HepG2 (cell line): ENCODE results near the gene GNB3. TPM values are rescaled to one million over a fixed set of nuclear protein-coding genes. Genes with fewer than 3 reads are reported as not detected.

Experiments used
- ATF4 ChIP-seq, 2 experiments: fragments of 450-650 bp in 1 of 2; sonication (generic) in 1 of 2; formaldehyde crosslinking; IDR thresholded peaks; 2 replicates each; pipeline versions ENCODE4 v1.5.0 to v1.8.0; 2020 to 2022; ENCODE audit warnings: mild to moderate bottlenecking in 1 of 2, missing genetic modification reagents in 1 of 2
- BHLHE40 ChIP-seq: IDR thresholded peaks from 2 replicates; pipeline ENCODE4 v1.6.1; 2011; ENCODE audit warnings: low read length, improper control_type of control experiment
- CEBPB ChIP-seq: IDR thresholded peaks from 2 replicates; pipeline ENCODE4 v1.6.1; 2011; ENCODE audit warnings: low read depth, low read length, improper control_type of control experiment, borderline replicate concordance
- CENPT ChIP-seq: sonication (generic); formaldehyde crosslinking; IDR thresholded peaks from 2 replicates; pipeline ENCODE4 v1.8.0; 2022; ENCODE audit warnings: low read depth, mild to moderate bottlenecking, moderate library complexity, missing genetic modification reagents
- HINFP ChIP-seq: sonication (generic); formaldehyde crosslinking; IDR thresholded peaks from 2 replicates; pipeline ENCODE4 v1.4.0; 2020; ENCODE audit warnings: low read depth, mild to moderate bottlenecking, missing genetic modification reagents
- JARID2 ChIP-seq: sonication (generic); formaldehyde crosslinking; IDR thresholded peaks from 2 replicates; pipeline ENCODE4 v1.8.1; 2023; ENCODE audit warnings: missing genetic modification reagents, inconsistent platforms; ENCODE audit not compliant: insufficient replicate concordance
- MXD1 ChIP-seq: sonication (generic); formaldehyde crosslinking; IDR thresholded peaks from 2 replicates; pipeline ENCODE4 v1.4.0; 2020; ENCODE audit warnings: mild to moderate bottlenecking, missing genetic modification reagents
- TEAD3 ChIP-seq: optimal IDR thresholded peaks from 2 replicates; pipeline ENCODE3; 2016; ENCODE audit warnings: borderline replicate concordance
- ZNF138 ChIP-seq: sonication (generic); formaldehyde crosslinking; IDR thresholded peaks from 2 replicates; pipeline ENCODE4 v1.5.0; 2020; ENCODE audit warnings: mild to moderate bottlenecking, low read depth, missing genetic modification reagents
- ZNF160 ChIP-seq: sonication (generic); formaldehyde crosslinking; IDR thresholded peaks from 2 replicates; pipeline ENCODE4 v1.8.0; 2022; ENCODE audit warnings: mild to moderate bottlenecking, inconsistent platforms, missing genetic modification reagents
- ZNF343 ChIP-seq: sonication (generic); formaldehyde crosslinking; IDR thresholded peaks from 2 replicates; pipeline ENCODE4 v1.4.0; 2020; ENCODE audit warnings: mild to moderate bottlenecking, missing genetic modification reagents
- ZNF687 ChIP-seq: sonication (generic); formaldehyde crosslinking; IDR thresholded peaks from 2 replicates; pipeline ENCODE4 v1.5.1; 2020; ENCODE audit warnings: mild to moderate bottlenecking, missing genetic modification reagents, moderate library complexity
- ZNF7 ChIP-seq: IDR thresholded peaks from 2 replicates; pipeline ENCODE4 v1.6.1; 2016; ENCODE audit warnings: missing biosample characterization, missing genetic modification reagents
- ZNF740 ChIP-seq: sonication (generic); formaldehyde crosslinking; IDR thresholded peaks from 2 replicates; pipeline ENCODE4 v1.4.0; 2020; ENCODE audit warnings: missing genetic modification reagents
- ZNF746 ChIP-seq: sonication (generic); formaldehyde crosslinking; IDR thresholded peaks from 2 replicates; pipeline ENCODE4 v1.8.0; 2022; ENCODE audit warnings: mild to moderate bottlenecking, missing genetic modification reagents
- polyA plus RNA-seq, 8 experiments: library from polyadenylated mRNA; depleted of rRNA in 3 of 8; stranded (reverse) in 7 of 8; unstranded in 1 of 8; fragments of >200 nt; fragmentation: Illumina TruSeq in 4 of 8; extraction: Trizol in 4 of 8; gene quantifications; 2 replicates each; pipeline versions ENCODE4 v1.2.1 to v1.2.3, GENCODE V29; 2011 to 2016; ENCODE audit warnings: low read depth in 4 of 8, missing spikeins in 1 of 8, mixed read lengths in 1 of 8; ENCODE audit not compliant: insufficient read depth in 1 of 8
- total RNA-seq, 5 experiments: library from RNA; depleted of rRNA; stranded (reverse); fragments of >200 nt; fragmentation: Illumina TruSeq; extraction: Trizol; gene quantifications; 2 replicates each; pipeline ENCODE4 v1.2.3, GENCODE V29; 2016; ENCODE audit warnings: low read depth in 1 of 5
- TF ChIP-seq, protein P1 (sequence below): IDR thresholded peaks from 2 replicates; pipeline ENCODE4 v1.6.1; 2016

Gene GNB3
- total and polyA plus RNA-seq, 2 of the 13 experiments (the other 11 are each of a cell fraction or from before 2014, with no cell fraction given): 1.3 to 3.6 TPM

DNA sequence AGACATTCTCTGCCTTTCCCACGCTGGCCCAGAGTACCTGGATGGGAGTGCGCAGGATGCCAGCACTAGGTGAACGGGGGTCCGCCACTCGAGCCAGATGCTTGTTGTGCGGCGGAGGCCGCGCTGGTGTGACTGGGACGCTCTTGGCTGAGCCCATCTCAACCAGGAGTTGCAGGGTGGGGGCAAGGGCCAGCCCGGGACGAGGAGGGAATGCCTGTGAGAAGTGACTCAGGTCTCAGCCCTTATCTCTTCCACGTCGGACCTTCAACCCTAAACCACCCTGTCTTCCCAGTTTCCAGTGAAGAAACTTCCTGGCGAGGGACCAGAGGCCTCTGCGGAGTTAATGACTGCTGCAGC lies 10.0 kb downstream of the GNB3 start (continued):
- TF ChIP-seq TEAD3 (no peak), BHLHE40 (no peak), ZNF687 (CRISPR knock-in tag) (peak; percentile 33), ZNF343 (CRISPR knock-in tag) (no peak), ATF4 (CRISPR knock-in tag; IDR thresholded peaks at IDR 0.05) (no peak), ZNF740 (CRISPR knock-in tag) (no peak), HINFP (CRISPR knock-in tag) (no peak; the same call in 1 of the 2 replicates), JARID2 (CRISPR knock-in tag) (no peak), ZNF160 (CRISPR knock-in tag) (no peak), MXD1 (CRISPR knock-in tag) (peak; percentile 16; the same call in 1 of the 2 replicates), ZNF138 (CRISPR knock-in tag) (0 out of 2 replicates have a peak, but pooled peaks have one; percentile 40), ZNF7 (CRISPR knock-in tag) (no peak), ZNF746 (CRISPR knock-in tag) (no peak), CENPT (no peak), CEBPB (no peak)
- TF ChIP-seq, protein P1, sequence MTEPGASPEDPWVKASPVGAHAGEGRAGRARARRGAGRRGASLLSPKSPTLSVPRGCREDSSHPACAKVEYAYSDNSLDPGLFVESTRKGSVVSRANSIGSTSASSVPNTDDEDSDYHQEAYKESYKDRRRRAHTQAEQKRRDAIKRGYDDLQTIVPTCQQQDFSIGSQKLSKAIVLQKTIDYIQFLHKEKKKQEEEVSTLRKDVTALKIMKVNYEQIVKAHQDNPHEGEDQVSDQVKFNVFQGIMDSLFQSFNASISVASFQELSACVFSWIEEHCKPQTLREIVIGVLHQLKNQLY (CRISPR knock-in tag): no peak
